ENCODE results near the gene CDH13. TPM values are rescaled to one million over a fixed set of nuclear protein-coding genes. Genes with fewer than 3 reads are reported as not detected.

CDH13 gene
- polyA plus RNA-seq, 1 experiment: 113 TPM

DNA sequence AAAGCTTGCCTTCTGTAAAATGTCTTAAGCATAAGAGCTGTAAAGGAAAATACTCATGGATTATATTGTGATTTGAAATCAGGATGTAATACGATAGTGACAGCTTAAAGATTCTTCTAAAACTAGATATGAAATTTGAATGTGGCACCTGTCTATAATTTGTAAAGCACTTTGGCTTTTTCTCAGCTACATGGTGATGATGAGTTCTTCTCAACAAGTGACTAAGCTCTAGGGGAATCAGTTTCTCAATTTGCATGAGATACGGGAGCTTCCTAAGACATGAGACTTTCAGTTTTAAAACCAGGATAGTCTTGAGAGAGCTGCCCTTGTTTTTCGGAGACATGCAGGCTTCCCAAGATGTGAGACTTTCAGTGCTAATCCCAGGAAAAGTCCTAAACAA, 439.2 kb downstream of the CDH13 start:
- ChIA-PET POLR2A (no interaction called here), CTCF (interaction anchor here (1.4 kb wide), 1 partner anchor 462 kb away, joined by 4 read pairs; no protein-coding TSS in a partner anchor)
- Histone ChIP-seq H3K36me3 (ENCODE audit: control insufficient read depth, insufficient read depth, low read length) (no peaks in the 10 kb centered on the region), H3K4me3 (ENCODE audit: low read depth, low read length) (no peak overlapping the region), H3K27me3 (ENCODE audit: control insufficient read depth, insufficient read depth, low read length) (no peaks in the 10 kb centered on the region)
- TF ChIP-seq, protein P1, sequence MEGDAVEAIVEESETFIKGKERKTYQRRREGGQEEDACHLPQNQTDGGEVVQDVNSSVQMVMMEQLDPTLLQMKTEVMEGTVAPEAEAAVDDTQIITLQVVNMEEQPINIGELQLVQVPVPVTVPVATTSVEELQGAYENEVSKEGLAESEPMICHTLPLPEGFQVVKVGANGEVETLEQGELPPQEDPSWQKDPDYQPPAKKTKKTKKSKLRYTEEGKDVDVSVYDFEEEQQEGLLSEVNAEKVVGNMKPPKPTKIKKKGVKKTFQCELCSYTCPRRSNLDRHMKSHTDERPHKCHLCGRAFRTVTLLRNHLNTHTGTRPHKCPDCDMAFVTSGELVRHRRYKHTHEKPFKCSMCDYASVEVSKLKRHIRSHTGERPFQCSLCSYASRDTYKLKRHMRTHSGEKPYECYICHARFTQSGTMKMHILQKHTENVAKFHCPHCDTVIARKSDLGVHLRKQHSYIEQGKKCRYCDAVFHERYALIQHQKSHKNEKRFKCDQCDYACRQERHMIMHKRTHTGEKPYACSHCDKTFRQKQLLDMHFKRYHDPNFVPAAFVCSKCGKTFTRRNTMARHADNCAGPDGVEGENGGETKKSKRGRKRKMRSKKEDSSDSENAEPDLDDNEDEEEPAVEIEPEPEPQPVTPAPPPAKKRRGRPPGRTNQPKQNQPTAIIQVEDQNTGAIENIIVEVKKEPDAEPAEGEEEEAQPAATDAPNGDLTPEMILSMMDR (IDR thresholded peaks at IDR 0.05; ENCODE audit: insufficient read depth, low read depth, low read length): no peak
- no peak for DNase-seq (ENCODE audit: low read depth)

DNA sequence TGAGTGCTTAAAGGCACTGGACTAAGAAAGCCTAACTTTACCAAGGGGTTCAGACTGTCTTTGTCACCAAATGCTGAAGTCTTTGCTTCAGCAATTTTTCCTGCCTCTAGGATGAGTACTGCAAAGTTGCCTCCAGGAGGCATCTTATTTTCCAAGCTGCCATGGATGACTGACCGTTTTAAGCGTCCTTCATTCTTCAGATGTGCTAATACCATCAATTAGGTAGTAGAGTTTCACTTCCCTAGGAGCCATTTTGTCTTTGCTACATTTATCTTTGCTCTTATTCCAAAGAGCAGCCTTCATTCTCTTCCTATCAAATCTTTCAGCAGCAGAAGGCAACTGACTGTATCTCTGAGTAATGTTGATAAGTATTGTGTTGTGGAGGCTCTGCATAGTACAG, 440.1 kb downstream of the CDH13 start:
- ChIA-PET CTCF (no interaction called here), POLR2A (no interaction called here)
- H3K4me3 ChIP-seq (ENCODE audit: low read depth, low read length): no peak overlapping the region
- TF ChIP-seq, protein P1 (IDR thresholded peaks at IDR 0.05; ENCODE audit: insufficient read depth, low read depth, low read length): no peak
- no peaks in the 10 kb centered on the region for H3K36me3 ChIP-seq (ENCODE audit: control insufficient read depth, insufficient read depth, low read length)
- H3K27me3 ChIP-seq (ENCODE audit: control insufficient read depth, insufficient read depth, low read length): no peaks in the 10 kb centered on the region
- no peak for DNase-seq (ENCODE audit: low read depth)

DNA sequence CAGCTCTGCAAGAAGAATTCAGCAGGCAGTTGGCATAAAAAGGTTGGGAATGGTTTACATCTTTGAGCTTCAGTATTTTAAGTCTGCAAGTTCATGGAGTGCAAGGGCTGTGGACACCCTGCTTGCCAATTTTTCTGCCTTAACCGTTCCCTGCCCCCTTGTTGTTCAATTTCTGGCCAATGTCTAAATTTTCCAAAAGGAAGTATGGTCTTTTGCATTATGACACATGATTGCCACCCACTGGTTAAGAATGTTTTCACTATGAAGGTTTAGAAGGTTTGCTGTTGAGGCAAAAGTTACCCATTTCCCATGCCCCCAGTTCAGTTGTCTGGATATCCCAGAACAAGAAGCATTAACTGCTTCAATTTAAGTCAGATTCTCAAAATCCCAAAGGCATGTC, 441.9 kb downstream of the CDH13 start:
- Histone ChIP-seq H3K4me3 (ENCODE audit: low read depth, low read length) (no peak overlapping the region), H3K27me3 (ENCODE audit: control insufficient read depth, insufficient read depth, low read length) (no peaks in the 10 kb centered on the region), H3K36me3 (ENCODE audit: control insufficient read depth, insufficient read depth, low read length) (no peaks in the 10 kb centered on the region)
- ChIA-PET CTCF (no interaction called here), POLR2A (no interaction called here)
- TF ChIP-seq, protein P1 (IDR thresholded peaks at IDR 0.05; ENCODE audit: insufficient read depth, low read depth, low read length): 0 out of 2 replicates have a peak, but pooled peaks have one; percentile 17
- DNase-seq (ENCODE audit: low read depth): no peak

DNA sequence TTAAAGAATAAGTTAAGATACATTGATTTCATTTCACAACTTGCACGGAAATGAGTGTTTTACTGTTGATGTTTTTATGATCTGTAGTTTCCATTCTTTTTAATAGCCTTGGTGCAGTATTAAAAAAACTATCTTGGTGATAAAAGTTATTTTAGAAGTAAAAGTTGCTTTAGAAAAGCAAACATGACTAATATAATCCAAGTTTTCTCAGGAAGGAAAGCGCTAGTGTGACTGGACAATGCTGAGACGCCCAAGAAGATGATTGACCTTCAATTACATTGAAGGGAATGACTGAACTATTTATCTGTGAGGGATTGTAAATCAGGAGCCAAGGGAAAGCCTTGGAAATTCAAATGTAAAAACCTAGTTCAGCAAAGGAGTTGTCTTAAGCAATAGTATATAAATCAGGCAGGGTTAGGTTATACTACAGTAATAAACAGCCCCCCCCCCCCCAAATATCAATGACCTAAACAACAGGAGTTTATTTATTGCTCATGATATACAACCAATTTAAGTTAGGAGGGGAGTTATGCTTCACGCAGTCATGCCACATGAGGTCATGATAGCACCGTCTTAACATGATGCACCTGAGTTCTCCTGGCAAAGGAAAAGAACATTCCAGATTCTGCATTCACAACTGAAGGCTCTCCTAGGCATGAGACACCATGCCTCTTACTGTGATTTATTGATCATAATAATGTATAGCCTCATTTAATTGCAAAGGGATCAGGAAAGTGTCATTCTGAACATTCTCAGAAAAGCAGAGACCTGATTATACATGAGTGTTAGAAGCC, 443.8 kb downstream of the CDH13 start:
- peak; percentile 1 for DNase-seq (ENCODE audit: low read depth)
- TF ChIP-seq, protein P1 (IDR thresholded peaks at IDR 0.05; ENCODE audit: insufficient read depth, low read depth, low read length): no peak
- POLR2A ChIA-PET: no interaction called here
- H3K36me3 ChIP-seq (ENCODE audit: control insufficient read depth, insufficient read depth, low read length): no peaks in the 10 kb centered on the region
- H3K4me3 ChIP-seq (ENCODE audit: low read depth, low read length): no peak overlapping the region
- CTCF ChIA-PET: no interaction called here
- H3K27me3 ChIP-seq (ENCODE audit: control insufficient read depth, insufficient read depth, low read length): no peaks in the 10 kb centered on the region

DNA sequence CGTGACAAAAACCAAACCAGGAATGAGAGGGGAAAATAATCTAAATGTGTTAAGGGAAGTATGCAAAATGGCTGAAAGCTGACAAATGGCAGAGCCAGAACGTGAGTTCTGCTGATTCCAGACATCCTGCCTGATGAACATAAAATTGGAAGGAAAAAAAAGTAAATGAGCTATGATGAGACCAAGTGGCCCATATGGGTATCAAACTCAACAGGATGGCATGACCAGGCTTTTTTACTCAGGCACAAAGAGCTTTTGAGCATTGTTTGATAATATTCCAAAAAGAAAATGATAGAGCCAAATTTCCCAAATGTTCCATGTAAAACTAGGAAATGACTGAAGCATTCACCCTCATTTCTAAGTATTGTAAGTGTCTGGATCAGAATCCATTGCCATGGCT, 449.2 kb downstream of the CDH13 start:
- DNase-seq (ENCODE audit: low read depth): no peak
- TF ChIP-seq, protein P1 (IDR thresholded peaks at IDR 0.05; ENCODE audit: insufficient read depth, low read depth, low read length): no peak
- no peaks in the 10 kb centered on the region for H3K27me3 ChIP-seq (ENCODE audit: control insufficient read depth, insufficient read depth, low read length)
- H3K4me3 ChIP-seq (ENCODE audit: low read depth, low read length): no peak overlapping the region
- POLR2A ChIA-PET: no interaction called here
- H3K36me3 ChIP-seq (ENCODE audit: control insufficient read depth, insufficient read depth, low read length): no peaks in the 10 kb centered on the region
- CTCF ChIA-PET: interaction anchor here (0.6 to 1.5 kb wide), 2 partner anchors 29 to 281 kb away, joined by 3 read pairs; no protein-coding TSS in a partner anchor
